ENCODE data around the gene DRP2. TPM values are rescaled to one million over a fixed set of nuclear protein-coding genes. Genes with fewer than 3 reads are reported as not detected.
"Not testable (repeated sequence)": the region's sequence is repeated elsewhere in the genome, so short reads cannot be mapped to it uniquely, and the experiment has no call there.

DRP2 gene
- total RNA-seq, 1 experiment from 2014 or later, result 0.64 TPM

DNA sequence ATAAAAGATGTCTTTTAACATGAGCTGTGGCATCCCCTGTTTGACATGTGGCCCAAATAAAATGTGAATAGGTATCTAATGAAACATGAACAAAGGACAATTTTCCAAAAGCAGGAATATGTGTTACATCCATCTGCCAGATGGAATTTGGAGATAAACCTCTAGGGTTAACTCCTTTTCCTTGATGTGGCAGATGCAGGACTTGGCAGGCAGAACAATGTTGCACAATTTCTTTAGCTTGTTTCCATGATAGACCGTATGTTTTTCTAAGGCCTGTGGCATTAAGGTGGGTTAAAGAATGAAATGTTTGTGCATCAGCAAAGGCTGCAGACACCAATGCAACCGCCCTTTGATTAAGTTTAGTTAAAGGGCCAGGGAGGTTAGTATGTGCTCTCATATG is 34.7 kb upstream of the DRP2 start:
- H3K36me3 ChIP-seq (ENCODE audit: control insufficient read depth in 1 of 2, insufficient read depth in 2 of 2, low read length in 2 of 2); RAD21 ChIA-PET (ENCODE audit: low non-redundant PET in 1 of 2, low total read pairs in 2 of 2, uncharacterized antibody in 2 of 2, unreplicated experiment in 2 of 2); H3K4me1 ChIP-seq (ENCODE audit: control insufficient read depth in 1 of 2, insufficient read depth in 2 of 2, low read length in 2 of 2); DNase-seq (ENCODE audit: low read depth, low spot score); H2AFZ ChIP-seq (ENCODE audit: low read depth, low read length, poor library complexity, severe bottlenecking); H3K9ac ChIP-seq (ENCODE audit: low read length); H3K4me3 ChIP-seq (replicated peaks in 1 of 2; ENCODE audit: low read depth in 1 of 2, low read length in 2 of 2); H3K9me3 ChIP-seq (ENCODE audit: control insufficient read depth in 1 of 2, insufficient read depth in 1 of 2, low read depth in 1 of 2, low read length in 2 of 2); H3K9me2 ChIP-seq (ENCODE audit: insufficient read depth); H4K20me1 ChIP-seq (ENCODE audit: insufficient read depth); H3K27me3 ChIP-seq (ENCODE audit: insufficient read depth, low read length); intact Hi-C loops (cut with micrococcal nuclease); H3K79me2 ChIP-seq (ENCODE audit: insufficient read depth, low read length); POLR2A ChIA-PET; H3K4me2 ChIP-seq (ENCODE audit: low read length); H3K27ac ChIP-seq (ENCODE audit: low read depth, low read length); BruUV-seq (replicated peaks); ATAC-seq; CTCF ChIA-PET: not testable (repeated sequence)

DNA sequence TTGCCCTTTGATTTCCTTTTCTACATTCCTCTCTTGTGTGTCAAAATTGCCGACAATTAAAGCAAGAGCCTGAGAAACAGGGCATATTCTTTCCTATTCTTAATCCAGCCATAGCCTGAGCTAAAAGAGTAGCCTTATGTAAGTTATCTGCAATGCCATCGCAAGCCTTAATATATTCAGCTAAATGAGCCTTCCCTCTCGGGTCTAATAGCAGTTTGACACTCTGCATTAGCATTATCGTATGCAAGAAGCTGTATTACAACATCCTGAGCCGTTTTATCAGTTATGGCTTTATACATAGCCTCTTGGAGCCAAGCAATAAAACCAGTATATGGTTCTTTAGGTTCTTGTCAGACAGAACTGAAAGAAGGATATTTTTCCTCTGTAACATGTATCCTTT is 31.6 kb upstream of the DRP2 start:
- H3K4me2 ChIP-seq (ENCODE audit: low read length); H3K36me3 ChIP-seq (ENCODE audit: control insufficient read depth in 1 of 2, insufficient read depth in 2 of 2, low read length in 2 of 2); intact Hi-C loops (cut with micrococcal nuclease); H3K79me2 ChIP-seq (ENCODE audit: insufficient read depth, low read length); H4K20me1 ChIP-seq (ENCODE audit: insufficient read depth); H3K4me1 ChIP-seq (ENCODE audit: control insufficient read depth in 1 of 2, insufficient read depth in 2 of 2, low read length in 2 of 2); CTCF ChIA-PET; H3K4me3 ChIP-seq (replicated peaks in 1 of 2; ENCODE audit: low read depth in 1 of 2, low read length in 2 of 2); H3K9me3 ChIP-seq (ENCODE audit: control insufficient read depth in 1 of 2, insufficient read depth in 1 of 2, low read depth in 1 of 2, low read length in 2 of 2); H3K9ac ChIP-seq (ENCODE audit: low read length); DNase-seq (ENCODE audit: low read depth, low spot score); BruUV-seq (replicated peaks); POLR2A ChIA-PET; H3K9me2 ChIP-seq (ENCODE audit: insufficient read depth); H3K27me3 ChIP-seq (ENCODE audit: insufficient read depth, low read length); ATAC-seq; H3K27ac ChIP-seq (ENCODE audit: low read depth, low read length); RAD21 ChIA-PET (ENCODE audit: low non-redundant PET in 1 of 2, low total read pairs in 2 of 2, uncharacterized antibody in 2 of 2, unreplicated experiment in 2 of 2); H2AFZ ChIP-seq (ENCODE audit: low read depth, low read length, poor library complexity, severe bottlenecking): not testable (repeated sequence)

DNA sequence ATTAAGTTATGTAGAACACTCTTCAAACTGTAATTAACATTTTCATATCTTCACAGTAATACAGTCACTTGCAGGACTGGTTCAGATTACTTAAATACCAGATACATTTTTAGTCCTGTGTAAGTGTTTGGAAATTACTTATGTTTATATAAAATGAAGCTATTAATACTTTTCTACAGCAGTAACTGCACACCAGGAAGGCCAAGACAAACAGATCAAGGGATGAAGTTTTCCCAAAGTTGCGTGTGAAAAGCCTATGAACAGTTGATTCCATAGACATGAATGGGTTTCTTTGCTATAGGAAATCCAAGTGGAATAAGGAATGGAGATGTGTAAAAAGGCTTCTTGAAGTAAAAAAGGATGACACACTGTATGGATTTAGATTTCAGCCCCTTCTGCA is 28.9 kb upstream of the DRP2 start:
- ChIA-PET RAD21 (ENCODE audit: low non-redundant PET in 1 of 2, low total read pairs in 2 of 2, uncharacterized antibody in 2 of 2, unreplicated experiment in 2 of 2) (no interaction called here), CTCF (no interaction called here), POLR2A (no interaction called here)
- no peaks in the 10 kb centered on the region for H3K9me3 ChIP-seq (ENCODE audit: control insufficient read depth in 1 of 2, insufficient read depth in 1 of 2, low read depth in 1 of 2, low read length in 2 of 2)
- no peak overlapping the region for H3K27ac ChIP-seq (ENCODE audit: low read depth, low read length)
- H3K79me2 ChIP-seq (ENCODE audit: insufficient read depth, low read length), result no peaks in the 10 kb centered on the region
- DNase-seq (ENCODE audit: low read depth, low spot score), result no peak
- no peak overlapping the region for H2AFZ ChIP-seq (ENCODE audit: low read depth, low read length, poor library complexity, severe bottlenecking)
- H3K4me2 ChIP-seq (ENCODE audit: low read length), result no peak overlapping the region
- no peaks in the 10 kb centered on the region for H3K9me2 ChIP-seq (ENCODE audit: insufficient read depth)
- H4K20me1 ChIP-seq (ENCODE audit: insufficient read depth), result no peaks in the 10 kb centered on the region
- intact Hi-C loops (cut with micrococcal nuclease), result no loop called here
- no peaks in the 10 kb centered on the region for H3K36me3 ChIP-seq (ENCODE audit: control insufficient read depth in 1 of 2, insufficient read depth in 2 of 2, low read length in 2 of 2)
- H3K27me3 ChIP-seq (ENCODE audit: insufficient read depth, low read length), result no peaks in the 10 kb centered on the region
- no peaks in the 10 kb centered on the region for H3K4me1 ChIP-seq (ENCODE audit: control insufficient read depth in 1 of 2, insufficient read depth in 2 of 2, low read length in 2 of 2)
- H3K4me3 ChIP-seq (replicated peaks in 1 of 2; ENCODE audit: low read depth in 1 of 2, low read length in 2 of 2), result no peak overlapping the region
- H3K9ac ChIP-seq (ENCODE audit: low read length), result no peak overlapping the region
- no peak for ATAC-seq
- BruUV-seq (replicated peaks), result no TSS peak
- TF ChIP-seq CEBPB (IDR thresholded peaks at IDR 0.05; ENCODE audit: low read depth) (no peak), YY1 (IDR thresholded peaks at IDR 0.05; ENCODE audit: extremely low read depth, insufficient replicate concordance, low read depth, low read length) (no peak), SIN3A (IDR thresholded peaks at IDR 0.05; ENCODE audit: low read depth) (no peak), ZFX (IDR thresholded peaks at IDR 0.05) (no peak), POLR2A (IDR thresholded peaks at IDR 0.05; ENCODE audit: borderline replicate concordance, extremely low read depth, insufficient read depth, insufficient read length) (no peak), TCF7L2 (IDR thresholded peaks at IDR 0.05; ENCODE audit: borderline replicate concordance, extremely low read depth, insufficient read depth, insufficient read length) (no peak), SP1 (IDR thresholded peaks at IDR 0.05; ENCODE audit: low read depth) (no peak), CBX3 (IDR thresholded peaks at IDR 0.05; ENCODE audit: low read depth) (no peak), SRF (IDR thresholded peaks at IDR 0.05; ENCODE audit: low read depth) (no peak), EZH2 (IDR thresholded peaks at IDR 0.05) (no peak), POLR2AphosphoS5 (IDR thresholded peaks at IDR 0.05; ENCODE audit: low read depth, low read length) (no peak), JUND (IDR thresholded peaks at IDR 0.05) (no peak), ZNF274 (IDR thresholded peaks at IDR 0.05; ENCODE audit: low read depth, low read length) (no peak), EZH2phosphoT487 (IDR thresholded peaks at IDR 0.05; ENCODE audit: borderline replicate concordance) (no peak)
- TF ChIP-seq, protein P1, sequence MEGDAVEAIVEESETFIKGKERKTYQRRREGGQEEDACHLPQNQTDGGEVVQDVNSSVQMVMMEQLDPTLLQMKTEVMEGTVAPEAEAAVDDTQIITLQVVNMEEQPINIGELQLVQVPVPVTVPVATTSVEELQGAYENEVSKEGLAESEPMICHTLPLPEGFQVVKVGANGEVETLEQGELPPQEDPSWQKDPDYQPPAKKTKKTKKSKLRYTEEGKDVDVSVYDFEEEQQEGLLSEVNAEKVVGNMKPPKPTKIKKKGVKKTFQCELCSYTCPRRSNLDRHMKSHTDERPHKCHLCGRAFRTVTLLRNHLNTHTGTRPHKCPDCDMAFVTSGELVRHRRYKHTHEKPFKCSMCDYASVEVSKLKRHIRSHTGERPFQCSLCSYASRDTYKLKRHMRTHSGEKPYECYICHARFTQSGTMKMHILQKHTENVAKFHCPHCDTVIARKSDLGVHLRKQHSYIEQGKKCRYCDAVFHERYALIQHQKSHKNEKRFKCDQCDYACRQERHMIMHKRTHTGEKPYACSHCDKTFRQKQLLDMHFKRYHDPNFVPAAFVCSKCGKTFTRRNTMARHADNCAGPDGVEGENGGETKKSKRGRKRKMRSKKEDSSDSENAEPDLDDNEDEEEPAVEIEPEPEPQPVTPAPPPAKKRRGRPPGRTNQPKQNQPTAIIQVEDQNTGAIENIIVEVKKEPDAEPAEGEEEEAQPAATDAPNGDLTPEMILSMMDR (IDR thresholded peaks at IDR 0.05 in 2 of 3, conservative IDR thresholded peaks at IDR 0.05 in 1 of 3; ENCODE audit: borderline replicate concordance in 1 of 3, insufficient read depth in 1 of 3, low read depth in 2 of 3, low read length in 2 of 3), result no peak
